Measurements from ENCODE around the gene WFDC5. TPM values are rescaled to one million over a fixed set of nuclear protein-coding genes. Genes with fewer than 3 reads are reported as not detected.
A peak's percentile ranks its signal among the peaks of the same experiment; 100 is the strongest.

WFDC5 gene
- total and polyA plus RNA-seq, 5 donors from 2014 or later: not detected

GRCh38 chr20:45113865-45114264 lies 1.1 kb downstream of the WFDC5 start:
- H3K9me3 ChIP-seq (ENCODE audit: control insufficient read depth in 2 of 2, low read length in 2 of 2): no peaks in the 10 kb centered on the region
- H3K36me3 Mint-ChIP-seq: no peaks in the 10 kb centered on the region
- no peak overlapping the region for H3K27ac ChIP-seq (ENCODE audit: insufficient read depth, low read length, poor library complexity, severe bottlenecking)
- H3K27ac Mint-ChIP-seq: no peak overlapping the region
- H3K4me3 Mint-ChIP-seq: no peak overlapping the region
- no peak overlapping the region for H3K4me3 ChIP-seq (ENCODE audit: low read depth, low read length)
- peaks cover 15% of the 10 kb centered on the region for H3K27me3 Mint-ChIP-seq
- ATAC-seq (ENCODE audit: low read depth in 2 of 2) (no peak), DNase-seq (no peak)
- H3K27me3 ChIP-seq (ENCODE audit: control insufficient read depth, insufficient read depth, low read length): peaks cover 5% of the 10 kb centered on the region
- peaks cover 0 to 2% (median 0%) of the 10 kb centered on the region in 7 donors for H3K9me3 Mint-ChIP-seq
- H3K36me3 ChIP-seq (ENCODE audit: control insufficient read depth, insufficient read depth, low read length): no peaks in the 10 kb centered on the region
- H3K4me1 Mint-ChIP-seq: peaks cover 0 to 9% (median 2%) of the 10 kb centered on the region in 4 donors
- no peaks in the 10 kb centered on the region for H3K4me1 ChIP-seq (ENCODE audit: control insufficient read depth, insufficient read depth, low read length, poor library complexity, severe bottlenecking)

GRCh38 chr20:45112754-45113153 lies 2.2 kb downstream of the WFDC5 start:
- no peaks in the 10 kb centered on the region for H3K9me3 ChIP-seq (ENCODE audit: control insufficient read depth in 2 of 2, low read length in 2 of 2)
- Mint-ChIP-seq H3K9me3 (peaks cover 0 to 2% (median 0%) of the 10 kb centered on the region in 7 donors), H3K36me3 (no peaks in the 10 kb centered on the region), H3K27ac (no peak overlapping the region), H3K27me3 (peaks cover 15% of the 10 kb centered on the region), H3K4me1 (peaks cover 0 to 9% (median 2%) of the 10 kb centered on the region in 4 donors), H3K4me3 (no peak overlapping the region)
- peaks cover 4% of the 10 kb centered on the region for H3K27me3 ChIP-seq (ENCODE audit: control insufficient read depth, insufficient read depth, low read length)
- H3K27ac ChIP-seq (ENCODE audit: insufficient read depth, low read length, poor library complexity, severe bottlenecking): no peak overlapping the region
- no peak overlapping the region for H3K4me3 ChIP-seq (ENCODE audit: low read depth, low read length)
- DNase-seq (no peak), ATAC-seq (ENCODE audit: low read depth in 2 of 2) (no peak)
- H3K36me3 ChIP-seq (ENCODE audit: control insufficient read depth, insufficient read depth, low read length): no peaks in the 10 kb centered on the region
- H3K4me1 ChIP-seq (ENCODE audit: control insufficient read depth, insufficient read depth, low read length, poor library complexity, severe bottlenecking): no peaks in the 10 kb centered on the region

GRCh38 chr20:45111799-45112471 lies 3.0 kb downstream of the WFDC5 start:
- no peak overlapping the region for H3K4me3 ChIP-seq (ENCODE audit: low read depth, low read length)
- ATAC-seq (ENCODE audit: low read depth in 2 of 2) (no peak), DNase-seq (peak in 1 of 3 donors; percentile 27)
- H3K36me3 ChIP-seq (ENCODE audit: control insufficient read depth, insufficient read depth, low read length): no peaks in the 10 kb centered on the region
- Mint-ChIP-seq H3K9me3 (no peaks in the 10 kb centered on the region), H3K27ac (no peak overlapping the region), H3K36me3 (no peaks in the 10 kb centered on the region), H3K27me3 (peaks cover 10% of the 10 kb centered on the region), H3K4me3 (no peak overlapping the region), H3K4me1 (peaks cover 0 to 9% (median 2%) of the 10 kb centered on the region in 4 donors)
- H3K27me3 ChIP-seq (ENCODE audit: control insufficient read depth, insufficient read depth, low read length): peaks cover 4% of the 10 kb centered on the region
- H3K9me3 ChIP-seq (ENCODE audit: control insufficient read depth in 2 of 2, low read length in 2 of 2): no peaks in the 10 kb centered on the region
- H3K27ac ChIP-seq (ENCODE audit: insufficient read depth, low read length, poor library complexity, severe bottlenecking): no peak overlapping the region
- H3K4me1 ChIP-seq (ENCODE audit: control insufficient read depth, insufficient read depth, low read length, poor library complexity, severe bottlenecking): no peaks in the 10 kb centered on the region

DNA sequence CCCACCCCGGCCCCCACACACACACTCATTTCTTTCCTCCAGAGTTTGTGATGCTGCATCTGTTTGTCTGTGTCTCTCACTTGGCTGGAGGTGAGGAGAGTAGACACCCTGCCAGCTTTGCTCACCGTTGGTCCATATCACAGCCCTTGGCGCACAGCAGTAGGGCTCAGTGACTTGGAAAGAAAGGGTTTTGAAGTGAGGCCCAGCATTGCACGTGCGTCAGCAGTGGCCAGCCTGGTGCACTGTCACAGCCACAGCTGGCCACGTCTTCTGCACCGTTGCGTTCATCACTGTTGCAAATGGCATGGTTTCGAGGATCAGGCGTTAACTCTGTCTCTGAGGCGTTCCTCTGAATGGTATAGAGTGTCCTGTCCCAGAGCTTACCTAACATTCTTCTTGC lies 3.7 kb downstream of the WFDC5 start:
- H3K36me3 Mint-ChIP-seq: no peaks in the 10 kb centered on the region
- Histone ChIP-seq H3K4me3 (ENCODE audit: low read depth, low read length) (no peak overlapping the region), H3K27me3 (ENCODE audit: control insufficient read depth, insufficient read depth, low read length) (peaks cover 1% of the 10 kb centered on the region), H3K9me3 (ENCODE audit: control insufficient read depth in 2 of 2, low read length in 2 of 2) (no peaks in the 10 kb centered on the region), H3K27ac (ENCODE audit: insufficient read depth, low read length, poor library complexity, severe bottlenecking) (no peak overlapping the region), H3K36me3 (ENCODE audit: control insufficient read depth, insufficient read depth, low read length) (no peaks in the 10 kb centered on the region), H3K4me1 (ENCODE audit: control insufficient read depth, insufficient read depth, low read length, poor library complexity, severe bottlenecking) (no peaks in the 10 kb centered on the region)
- DNase-seq (no peak), ATAC-seq (ENCODE audit: low read depth in 2 of 2) (no peak)
- H3K4me3 Mint-ChIP-seq: no peak overlapping the region
- H3K4me1 Mint-ChIP-seq: peaks cover 0 to 9% (median under 1%) of the 10 kb centered on the region in 4 donors
- H3K27me3 Mint-ChIP-seq: peaks cover 8% of the 10 kb centered on the region
- H3K27ac Mint-ChIP-seq: no peak overlapping the region
- no peaks in the 10 kb centered on the region for H3K9me3 Mint-ChIP-seq

GRCh38 chr20:45110301-45110700 lies 4.7 kb downstream of the WFDC5 start:
- Mint-ChIP-seq H3K27me3 (peaks cover 8% of the 10 kb centered on the region), H3K4me3 (no peak overlapping the region), H3K9me3 (no peaks in the 10 kb centered on the region), H3K4me1 (peaks cover 0 to 9% (median 0%) of the 10 kb centered on the region in 4 donors), H3K27ac (no peak overlapping the region), H3K36me3 (no peaks in the 10 kb centered on the region)
- DNase-seq: no peak
- Histone ChIP-seq H3K27ac (ENCODE audit: insufficient read depth, low read length, poor library complexity, severe bottlenecking) (no peak overlapping the region), H3K9me3 (ENCODE audit: control insufficient read depth in 2 of 2, low read length in 2 of 2) (no peaks in the 10 kb centered on the region), H3K36me3 (ENCODE audit: control insufficient read depth, insufficient read depth, low read length) (no peaks in the 10 kb centered on the region), H3K4me3 (ENCODE audit: low read depth, low read length) (no peak overlapping the region), H3K27me3 (ENCODE audit: control insufficient read depth, insufficient read depth, low read length) (peaks cover 1% of the 10 kb centered on the region), H3K4me1 (ENCODE audit: control insufficient read depth, insufficient read depth, low read length, poor library complexity, severe bottlenecking) (no peaks in the 10 kb centered on the region)
- no peak for ATAC-seq (ENCODE audit: low read depth in 2 of 2)

DNA sequence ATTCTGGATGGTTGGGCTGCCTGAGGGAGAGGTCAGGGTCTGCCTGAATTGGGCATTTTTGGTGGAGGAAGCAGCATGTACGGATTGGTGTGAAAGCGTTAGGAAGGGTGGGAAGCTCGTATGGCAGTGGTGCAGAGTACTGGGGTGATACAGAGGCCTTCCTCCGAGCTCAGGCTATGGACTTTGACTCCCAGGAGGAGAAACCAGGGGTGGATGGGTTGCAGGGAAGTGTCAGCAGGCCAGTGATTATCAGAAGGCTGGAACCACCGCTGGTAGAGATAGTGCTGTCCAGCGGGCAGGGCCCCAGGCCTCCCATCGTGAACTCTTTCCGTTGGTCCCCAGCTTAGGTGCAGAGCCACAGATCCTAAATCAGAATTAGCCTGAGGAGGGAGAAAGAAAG lies 5.3 kb downstream of the WFDC5 start:
- Mint-ChIP-seq H3K27ac (peak overlapping the region in 1 of 3 donors; percentile 86), H3K36me3 (no peaks in the 10 kb centered on the region), H3K4me3 (no peak overlapping the region), H3K9me3 (no peaks in the 10 kb centered on the region), H3K4me1 (peaks cover 0 to 2% (median 0%) of the 10 kb centered on the region in 4 donors), H3K27me3 (peaks cover 15% of the 10 kb centered on the region)
- H3K4me3 ChIP-seq (ENCODE audit: low read depth, low read length): no peak overlapping the region
- DNase-seq (no peak), ATAC-seq (ENCODE audit: low read depth in 2 of 2) (no peak)
- H3K27ac ChIP-seq (ENCODE audit: insufficient read depth, low read length, poor library complexity, severe bottlenecking): no peak overlapping the region
- H3K36me3 ChIP-seq (ENCODE audit: control insufficient read depth, insufficient read depth, low read length): no peaks in the 10 kb centered on the region
- no peaks in the 10 kb centered on the region for H3K9me3 ChIP-seq (ENCODE audit: control insufficient read depth in 2 of 2, low read length in 2 of 2)
- H3K4me1 ChIP-seq (ENCODE audit: control insufficient read depth, insufficient read depth, low read length, poor library complexity, severe bottlenecking): no peaks in the 10 kb centered on the region
- peaks cover 1% of the 10 kb centered on the region for H3K27me3 ChIP-seq (ENCODE audit: control insufficient read depth, insufficient read depth, low read length)

DNA sequence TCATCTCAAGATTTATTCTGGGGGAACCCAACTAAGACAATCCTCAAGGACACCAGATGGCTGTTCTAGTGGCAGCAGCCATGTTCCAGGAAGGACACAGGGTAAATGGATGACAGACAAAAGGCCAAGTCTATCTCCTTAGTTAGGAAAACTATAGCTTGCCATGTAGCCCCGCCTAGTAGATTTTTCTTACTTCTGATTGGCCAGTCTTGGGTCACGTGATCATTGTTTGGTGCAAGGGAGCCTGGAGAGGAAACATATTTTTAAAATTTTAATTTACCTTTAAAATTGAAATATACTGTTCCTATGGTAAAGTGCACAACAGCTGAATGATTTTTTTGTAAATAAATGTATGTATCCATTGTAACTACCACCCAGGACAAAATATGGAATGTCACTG lies 9.7 kb downstream of the WFDC5 start:
- Histone ChIP-seq H3K4me3 (ENCODE audit: low read depth, low read length) (no peak overlapping the region), H3K9me3 (ENCODE audit: control insufficient read depth in 2 of 2, low read length in 2 of 2) (no peaks in the 10 kb centered on the region), H3K4me1 (ENCODE audit: control insufficient read depth, insufficient read depth, low read length, poor library complexity, severe bottlenecking) (no peaks in the 10 kb centered on the region), H3K27ac (ENCODE audit: insufficient read depth, low read length, poor library complexity, severe bottlenecking) (no peak overlapping the region), H3K27me3 (ENCODE audit: control insufficient read depth, insufficient read depth, low read length) (peaks cover 17% of the 10 kb centered on the region), H3K36me3 (ENCODE audit: control insufficient read depth, insufficient read depth, low read length) (no peaks in the 10 kb centered on the region)
- peaks cover 50% of the 10 kb centered on the region for H3K27me3 Mint-ChIP-seq
- no peak for DNase-seq
- H3K27ac Mint-ChIP-seq: no peak overlapping the region
- no peaks in the 10 kb centered on the region for H3K36me3 Mint-ChIP-seq
- no peak overlapping the region for H3K4me3 Mint-ChIP-seq
- no peak for ATAC-seq (ENCODE audit: low read depth in 2 of 2)
- peaks cover 0 to 4% (median 2%) of the 10 kb centered on the region in 4 donors for H3K4me1 Mint-ChIP-seq
- H3K9me3 Mint-ChIP-seq: no peaks in the 10 kb centered on the region

DNA sequence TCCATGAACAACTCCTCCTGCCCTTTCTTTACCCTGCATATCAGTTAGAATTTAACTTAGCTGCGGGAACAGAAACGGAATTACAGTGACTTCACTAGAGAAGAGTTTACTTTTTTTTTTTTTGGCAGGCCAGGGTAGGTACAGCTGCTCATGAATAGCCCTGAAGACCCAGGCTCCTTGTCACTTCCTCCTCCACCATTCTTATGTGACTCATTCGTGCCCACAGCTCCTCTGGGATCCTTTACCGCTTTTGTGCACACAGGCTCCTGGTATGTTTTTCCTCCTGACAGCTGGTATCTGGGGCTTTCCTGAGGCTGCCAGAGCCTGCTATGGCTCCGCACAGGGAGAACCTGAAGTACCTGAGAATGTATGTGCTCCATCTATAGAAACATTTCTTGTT lies 10.2 kb downstream of the WFDC5 start:
- peaks cover 22% of the 10 kb centered on the region for H3K27me3 ChIP-seq (ENCODE audit: control insufficient read depth, insufficient read depth, low read length)
- Mint-ChIP-seq H3K27me3 (peaks cover 56% of the 10 kb centered on the region), H3K4me1 (peaks cover 0 to 4% (median 3%) of the 10 kb centered on the region in 4 donors), H3K27ac (no peak overlapping the region), H3K4me3 (no peak overlapping the region), H3K9me3 (no peaks in the 10 kb centered on the region), H3K36me3 (no peaks in the 10 kb centered on the region)
- H3K36me3 ChIP-seq (ENCODE audit: control insufficient read depth, insufficient read depth, low read length): no peaks in the 10 kb centered on the region
- H3K4me1 ChIP-seq (ENCODE audit: control insufficient read depth, insufficient read depth, low read length, poor library complexity, severe bottlenecking): no peaks in the 10 kb centered on the region
- H3K27ac ChIP-seq (ENCODE audit: insufficient read depth, low read length, poor library complexity, severe bottlenecking): no peak overlapping the region
- no peak overlapping the region for H3K4me3 ChIP-seq (ENCODE audit: low read depth, low read length)
- no peaks in the 10 kb centered on the region for H3K9me3 ChIP-seq (ENCODE audit: control insufficient read depth in 2 of 2, low read length in 2 of 2)
- DNase-seq (no peak), ATAC-seq (ENCODE audit: low read depth in 2 of 2) (no peak)

All from CD4-positive, CD25-positive, alpha-beta regulatory T cell (primary cell).